Neural progenitor cell (in vitro differentiated cells): Measurements from ENCODE around the gene FOXC2. TPM values are rescaled to one million over a fixed set of nuclear protein-coding genes. Genes with fewer than 3 reads are reported as not detected.

Experiments
- DNase-seq: peaks from one replicate; pipeline ENCODE4 v3.0.0-alpha.2; 2016; ENCODE audit warnings: low spot score
- H2AFZ ChIP-seq: fragments of 200-600 bp; sonication (generic); replicated peaks from 2 replicates; pipeline ENCODE4 v1.6.1; 2016; ENCODE audit warnings: antibody characterized with exemption
- H3F3A ChIP-seq: fragments of 200-600 bp; sonication (generic); 2 replicates; pipeline ENCODE4 v1.6.1; 2016; ENCODE audit warnings: antibody characterized with exemption, low read depth
- H3K27ac ChIP-seq: fragments of 200-600 bp; sonication (generic); 2 replicates; pipeline ENCODE4 v1.5.1; 2016; ENCODE audit warnings: mild to moderate bottlenecking
- H3K27me3 ChIP-seq: fragments of 200-600 bp; sonication (generic); 2 replicates; pipeline ENCODE4 v1.6.1; 2016; ENCODE audit warnings: mild to moderate bottlenecking, moderate library complexity
- H3K36me3 ChIP-seq: fragments of 200-600 bp; sonication (generic); 2 replicates; pipeline ENCODE4 v1.5.1; 2016
- H3K4me1 ChIP-seq: fragments of 200-600 bp; sonication (generic); 2 replicates; pipeline ENCODE4 v1.6.1; 2016; ENCODE audit warnings: mixed run types
- H3K4me2 ChIP-seq: fragments of 200-600 bp; sonication (generic); 2 replicates; pipeline ENCODE4 v1.6.1; 2016
- H3K4me3 ChIP-seq: fragments of 200-600 bp; sonication (generic); 2 replicates; pipeline ENCODE4 v1.5.1; 2016
- H3K79me2 ChIP-seq: fragments of 200-600 bp; sonication (generic); 2 replicates; pipeline ENCODE4 v1.6.1; 2016; ENCODE audit warnings: low read depth
- H3K9ac ChIP-seq: fragments of 200-600 bp; sonication (generic); 2 replicates; pipeline ENCODE4 v1.6.1; 2016
- H3K9me3 ChIP-seq: fragments of 200-600 bp; sonication (generic); 2 replicates; pipeline ENCODE4 v1.5.1; 2016; ENCODE audit warnings: low read depth
- H4K20me1 ChIP-seq: fragments of 200-600 bp; sonication (generic); 2 replicates; pipeline ENCODE4 v1.6.1; 2016; ENCODE audit warnings: low read depth
- H3K27ac Mint-ChIP-seq: 3 replicates; pipeline ENCODE4 v1.8.0; 2021; ENCODE audit warnings: mixed read lengths
- H3K27me3 Mint-ChIP-seq: 2 replicates; pipeline ENCODE4 v1.8.0; 2022; ENCODE audit warnings: low read depth, mild to moderate bottlenecking, inconsistent platforms, moderate library complexity, mixed read lengths; ENCODE audit not compliant: insufficient read depth
- H3K36me3 Mint-ChIP-seq: 3 replicates; pipeline ENCODE4 v1.8.0; 2021; ENCODE audit warnings: mixed read lengths
- H3K4me1 Mint-ChIP-seq: 3 replicates; pipeline ENCODE4 v1.8.0; 2021; ENCODE audit warnings: mixed read lengths
- H3K4me3 Mint-ChIP-seq: 3 replicates; pipeline ENCODE4 v1.8.0; 2021; ENCODE audit warnings: mild to moderate bottlenecking, moderate library complexity, mixed read lengths
- H3K9me3 Mint-ChIP-seq: 3 replicates; pipeline ENCODE4 v1.8.0; 2020; ENCODE audit warnings: mixed read lengths
- CTCF ChIP-seq: fragments of 200-600 bp; sonication (generic); IDR thresholded peaks from 2 replicates; pipeline ENCODE4 v1.5.1; 2017; ENCODE audit warnings: antibody characterized with exemption, mild to moderate bottlenecking
- EZH2 ChIP-seq: fragments of 200-600 bp; sonication (generic); IDR thresholded peaks from 2 replicates; pipeline ENCODE4 v1.6.1; 2017; ENCODE audit warnings: antibody characterized with exemption, mild to moderate bottlenecking, moderate library complexity
- EZH2phosphoT487 ChIP-seq: fragments of 200-600 bp; sonication (generic); IDR thresholded peaks from 2 replicates; pipeline ENCODE4 v1.6.1; 2017; ENCODE audit warnings: antibody characterized with exemption
- total RNA-seq: library from RNA; depleted of rRNA; stranded (reverse); fragments of >200 nt; gene quantifications from 2 replicates; pipeline ENCODE4 v1.2.3, GENCODE V29; 2015; ENCODE audit warnings: low replicate concordance

Gene FOXC2
- total RNA-seq, 1 donor from 2014 or later: not detected

- H3K9me3 ChIP-seq: no peaks in the 10 kb centered on the region
- H3K4me3 ChIP-seq: peak overlapping the region; percentile 55
- no peaks in the 10 kb centered on the region for H3K79me2 ChIP-seq
- TF ChIP-seq EZH2 (peak; percentile 98), CTCF (no peak), EZH2phosphoT487 (peak; percentile 97)
- H4K20me1 ChIP-seq: peaks cover 52% of the 10 kb centered on the region
- Mint-ChIP-seq H3K4me3 (peak overlapping the region; percentile 40), H3K27ac (no peak overlapping the region), H3K36me3 (no peaks in the 10 kb centered on the region), H3K27me3 (peaks cover 62% of the 10 kb centered on the region), H3K9me3 (no peaks in the 10 kb centered on the region), H3K4me1 (peaks cover 19% of the 10 kb centered on the region)
- no peaks in the 10 kb centered on the region for H3K36me3 ChIP-seq
- peaks cover 79% of the 10 kb centered on the region for H3K27me3 ChIP-seq
- H3K4me2 ChIP-seq: peak overlapping the region; percentile 81
- H2AFZ ChIP-seq: no peak overlapping the region
- peak; percentile 76 for DNase-seq
- H3K27ac ChIP-seq: no peak overlapping the region
- peaks cover 25% of the 10 kb centered on the region for H3K4me1 ChIP-seq
- peaks cover 26% of the 10 kb centered on the region for H3F3A ChIP-seq
- H3K9ac ChIP-seq: no peak overlapping the region
These were observed 751 bp upstream of the FOXC2 start for GRCh38 chr16:86565644-86566511.

DNA sequence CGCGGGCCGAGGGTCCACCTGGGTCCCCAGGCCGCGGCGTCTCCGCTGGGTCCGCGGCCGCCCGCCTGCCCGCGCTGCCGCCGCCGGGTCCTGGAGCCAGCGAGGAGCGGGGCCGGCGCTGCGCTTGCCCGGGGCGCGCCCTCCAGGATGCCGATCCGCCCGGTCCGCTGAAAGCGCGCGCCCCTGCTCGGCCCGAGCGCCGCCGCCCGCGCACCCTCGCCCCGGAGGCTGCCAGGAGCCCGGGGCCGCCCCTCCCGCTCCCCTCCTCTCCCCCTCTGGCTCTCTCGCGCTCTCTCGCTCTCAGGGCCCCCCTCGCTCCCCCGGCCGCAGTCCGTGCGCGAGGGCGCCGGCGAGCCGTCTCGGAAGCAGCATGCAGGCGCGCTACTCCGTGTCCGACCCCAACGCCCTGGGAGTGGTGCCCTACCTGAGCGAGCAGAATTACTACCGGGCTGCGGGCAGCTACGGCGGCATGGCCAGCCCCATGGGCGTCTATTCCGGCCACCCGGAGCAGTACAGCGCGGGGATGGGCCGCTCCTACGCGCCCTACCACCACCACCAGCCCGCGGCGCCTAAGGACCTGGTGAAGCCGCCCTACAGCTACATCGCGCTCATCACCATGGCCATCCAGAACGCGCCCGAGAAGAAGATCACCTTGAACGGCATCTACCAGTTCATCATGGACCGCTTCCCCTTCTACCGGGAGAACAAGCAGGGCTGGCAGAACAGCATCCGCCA is 504 bp downstream of the FOXC2 start:
- Mint-ChIP-seq H3K27ac (no peak overlapping the region), H3K4me1 (peaks cover 24% of the 10 kb centered on the region), H3K4me3 (peak overlapping the region; percentile 81), H3K9me3 (no peaks in the 10 kb centered on the region), H3K36me3 (no peaks in the 10 kb centered on the region), H3K27me3 (peaks cover 71% of the 10 kb centered on the region)
- H3K27me3 ChIP-seq: peaks cover 92% of the 10 kb centered on the region
- no peaks in the 10 kb centered on the region for H3K36me3 ChIP-seq
- no peak overlapping the region for H3K9ac ChIP-seq
- no peak overlapping the region for H2AFZ ChIP-seq
- no peaks in the 10 kb centered on the region for H3K79me2 ChIP-seq
- peak overlapping the region; percentile 81 for H3K4me2 ChIP-seq
- peaks cover 27% of the 10 kb centered on the region for H3F3A ChIP-seq
- no peaks in the 10 kb centered on the region for H3K9me3 ChIP-seq
- H3K27ac ChIP-seq: no peak overlapping the region
- TF ChIP-seq EZH2 (peak; percentile 88), EZH2phosphoT487 (no peak), CTCF (no peak)
- H3K4me1 ChIP-seq: peaks cover 30% of the 10 kb centered on the region
- peak overlapping the region; percentile 55 for H3K4me3 ChIP-seq
- peaks cover 56% of the 10 kb centered on the region for H4K20me1 ChIP-seq
- DNase-seq: peak; percentile 82

DNA sequence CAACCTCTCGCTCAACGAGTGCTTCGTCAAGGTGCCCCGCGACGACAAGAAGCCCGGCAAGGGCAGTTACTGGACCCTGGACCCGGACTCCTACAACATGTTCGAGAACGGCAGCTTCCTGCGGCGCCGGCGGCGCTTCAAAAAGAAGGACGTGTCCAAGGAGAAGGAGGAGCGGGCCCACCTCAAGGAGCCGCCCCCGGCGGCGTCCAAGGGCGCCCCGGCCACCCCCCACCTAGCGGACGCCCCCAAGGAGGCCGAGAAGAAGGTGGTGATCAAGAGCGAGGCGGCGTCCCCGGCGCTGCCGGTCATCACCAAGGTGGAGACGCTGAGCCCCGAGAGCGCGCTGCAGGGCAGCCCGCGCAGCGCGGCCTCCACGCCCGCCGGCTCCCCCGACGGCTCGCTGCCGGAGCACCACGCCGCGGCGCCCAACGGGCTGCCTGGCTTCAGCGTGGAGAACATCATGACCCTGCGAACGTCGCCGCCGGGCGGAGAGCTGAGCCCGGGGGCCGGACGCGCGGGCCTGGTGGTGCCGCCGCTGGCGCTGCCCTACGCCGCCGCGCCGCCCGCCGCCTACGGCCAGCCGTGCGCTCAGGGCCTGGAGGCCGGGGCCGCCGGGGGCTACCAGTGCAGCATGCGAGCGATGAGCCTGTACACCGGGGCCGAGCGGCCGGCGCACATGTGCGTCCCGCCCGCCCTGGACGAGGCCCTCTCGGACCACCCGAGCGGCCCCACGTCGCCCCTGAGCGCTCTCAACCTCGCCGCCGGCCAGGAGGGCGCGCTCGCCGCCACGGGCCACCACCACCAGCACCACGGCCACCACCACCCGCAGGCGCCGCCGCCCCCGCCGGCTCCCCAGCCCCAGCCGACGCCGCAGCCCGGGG is 1.3 kb downstream of the FOXC2 start:
- peaks cover 56% of the 10 kb centered on the region for H4K20me1 ChIP-seq
- H2AFZ ChIP-seq: no peak overlapping the region
- H3K79me2 ChIP-seq: no peaks in the 10 kb centered on the region
- H3K27me3 Mint-ChIP-seq: peaks cover 77% of the 10 kb centered on the region
- H3K4me1 ChIP-seq: peaks cover 30% of the 10 kb centered on the region
- H3K9me3 ChIP-seq: no peaks in the 10 kb centered on the region
- H3K36me3 Mint-ChIP-seq: no peaks in the 10 kb centered on the region
- H3K4me3 Mint-ChIP-seq: peak overlapping the region; percentile 81
- H3K36me3 ChIP-seq: no peaks in the 10 kb centered on the region
- H3K27ac Mint-ChIP-seq: no peak overlapping the region
- TF ChIP-seq EZH2phosphoT487 (peak; percentile 98), EZH2 (peak; percentile 90), CTCF (peak; percentile 24)
- peak; percentile 82 for DNase-seq
- H3K9me3 Mint-ChIP-seq: no peaks in the 10 kb centered on the region
- H3K4me1 Mint-ChIP-seq: peaks cover 23% of the 10 kb centered on the region
- peak overlapping the region; percentile 81 for H3K4me2 ChIP-seq
- peaks cover 99% of the 10 kb centered on the region for H3K27me3 ChIP-seq
- H3F3A ChIP-seq: peaks cover 27% of the 10 kb centered on the region
- H3K9ac ChIP-seq: no peak overlapping the region
- H3K4me3 ChIP-seq: peak overlapping the region; percentile 55
- H3K27ac ChIP-seq: no peak overlapping the region
